ENCODE measurements around the gene POLE. TPM values are rescaled to one million over a fixed set of nuclear protein-coding genes. Genes with fewer than 3 reads are reported as not detected.

Gene POLE
- total RNA-seq, 4 donors from 2014 or later, result 25.8 to 66.0 (median 36.9) TPM

DNA sequence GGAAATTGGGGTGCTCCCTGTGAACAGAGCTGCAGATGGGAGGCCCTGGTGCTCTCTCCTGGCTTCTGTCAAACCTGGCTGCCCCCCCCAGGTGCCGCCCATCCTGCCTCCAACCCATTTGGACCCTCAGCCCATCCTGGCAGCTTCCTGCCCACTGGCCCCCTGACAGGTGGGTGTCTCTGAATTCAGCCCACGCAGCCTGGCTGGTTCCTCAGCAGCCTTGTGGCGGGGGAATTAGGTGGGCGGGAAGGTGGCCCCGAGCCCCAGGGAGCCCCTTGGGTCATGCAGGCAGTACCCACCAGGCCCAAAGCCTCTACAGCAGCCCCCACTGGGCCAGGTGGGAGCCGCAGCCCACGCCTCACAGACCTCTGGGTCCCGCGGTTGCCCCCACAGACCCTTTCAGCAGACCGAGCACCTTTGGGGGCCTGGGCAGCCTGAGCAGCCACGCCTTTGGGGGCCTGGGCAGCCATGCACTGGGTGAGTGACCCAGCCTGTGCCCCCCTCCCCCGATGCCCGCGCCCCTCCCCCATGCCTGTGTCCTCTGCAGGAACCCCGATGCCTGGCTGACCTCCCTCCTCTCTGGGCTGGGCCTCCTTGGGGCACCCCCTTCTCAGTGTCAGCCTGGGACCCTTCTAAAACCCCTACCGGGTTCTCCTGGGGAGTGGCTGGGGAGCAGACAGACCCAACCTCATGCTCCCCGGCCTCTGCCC is 105.6 kb downstream of the POLE start:
- DNase-seq (ENCODE audit: low spot score in 2 of 2), result no peak
- intact Hi-C loops (cut with DNase I; ENCODE audit: low total_unique reads), result no loop called here
- TF ChIP-seq POLR2A (IDR thresholded peaks at IDR 0.05), result no peak
- TF ChIP-seq, protein P1, sequence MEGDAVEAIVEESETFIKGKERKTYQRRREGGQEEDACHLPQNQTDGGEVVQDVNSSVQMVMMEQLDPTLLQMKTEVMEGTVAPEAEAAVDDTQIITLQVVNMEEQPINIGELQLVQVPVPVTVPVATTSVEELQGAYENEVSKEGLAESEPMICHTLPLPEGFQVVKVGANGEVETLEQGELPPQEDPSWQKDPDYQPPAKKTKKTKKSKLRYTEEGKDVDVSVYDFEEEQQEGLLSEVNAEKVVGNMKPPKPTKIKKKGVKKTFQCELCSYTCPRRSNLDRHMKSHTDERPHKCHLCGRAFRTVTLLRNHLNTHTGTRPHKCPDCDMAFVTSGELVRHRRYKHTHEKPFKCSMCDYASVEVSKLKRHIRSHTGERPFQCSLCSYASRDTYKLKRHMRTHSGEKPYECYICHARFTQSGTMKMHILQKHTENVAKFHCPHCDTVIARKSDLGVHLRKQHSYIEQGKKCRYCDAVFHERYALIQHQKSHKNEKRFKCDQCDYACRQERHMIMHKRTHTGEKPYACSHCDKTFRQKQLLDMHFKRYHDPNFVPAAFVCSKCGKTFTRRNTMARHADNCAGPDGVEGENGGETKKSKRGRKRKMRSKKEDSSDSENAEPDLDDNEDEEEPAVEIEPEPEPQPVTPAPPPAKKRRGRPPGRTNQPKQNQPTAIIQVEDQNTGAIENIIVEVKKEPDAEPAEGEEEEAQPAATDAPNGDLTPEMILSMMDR (IDR thresholded peaks at IDR 0.05), result no peak
- no peak overlapping the region for H3K4me3 ChIP-seq (ENCODE audit: low read depth, poor library complexity, severe bottlenecking)
- WGBS, 2 donors, result 86 to 87% methylated on average over 12 to 16 of the region's 17 CpGs

DNA sequence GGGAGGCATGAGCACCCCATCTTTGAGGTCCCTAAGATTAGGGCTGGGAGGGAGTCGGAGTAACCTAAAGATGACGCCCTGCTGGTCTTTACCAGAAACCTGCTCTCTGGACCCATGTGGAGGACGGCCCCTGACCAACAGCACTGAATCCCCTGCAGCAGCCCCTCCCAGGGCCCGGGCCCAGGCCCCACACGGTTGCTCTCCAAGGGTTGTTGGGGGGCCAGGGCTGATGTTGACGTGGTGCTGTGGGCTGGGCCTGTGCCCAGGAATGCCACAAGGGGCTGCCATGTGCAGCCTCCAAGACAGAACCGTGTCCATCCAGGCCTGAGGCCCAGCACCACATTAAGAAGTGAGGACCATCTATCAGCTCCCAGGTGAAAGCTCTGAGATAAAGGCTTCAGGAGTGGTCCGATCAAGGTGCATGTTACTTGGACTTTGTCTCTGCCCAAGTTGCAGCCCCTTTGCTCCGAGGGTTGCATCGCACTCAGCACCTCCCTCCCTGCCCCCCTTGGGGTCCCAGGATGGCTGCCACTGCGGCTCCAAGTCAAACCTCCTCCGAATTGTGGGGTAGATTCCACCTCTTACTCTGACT is 106.3 kb downstream of the POLE start:
- 93 to 98% methylated on average over 11 to 12 of the region's 12 CpGs for WGBS, 2 donors
- no peak overlapping the region for H3K4me3 ChIP-seq (ENCODE audit: low read depth, poor library complexity, severe bottlenecking)
- DNase-seq (ENCODE audit: low spot score in 2 of 2), result no peak
- intact Hi-C loops (cut with DNase I; ENCODE audit: low total_unique reads), result no loop called here
- TF ChIP-seq, protein P1 (IDR thresholded peaks at IDR 0.05), result no peak
- TF ChIP-seq POLR2A (IDR thresholded peaks at IDR 0.05), result no peak

DNA sequence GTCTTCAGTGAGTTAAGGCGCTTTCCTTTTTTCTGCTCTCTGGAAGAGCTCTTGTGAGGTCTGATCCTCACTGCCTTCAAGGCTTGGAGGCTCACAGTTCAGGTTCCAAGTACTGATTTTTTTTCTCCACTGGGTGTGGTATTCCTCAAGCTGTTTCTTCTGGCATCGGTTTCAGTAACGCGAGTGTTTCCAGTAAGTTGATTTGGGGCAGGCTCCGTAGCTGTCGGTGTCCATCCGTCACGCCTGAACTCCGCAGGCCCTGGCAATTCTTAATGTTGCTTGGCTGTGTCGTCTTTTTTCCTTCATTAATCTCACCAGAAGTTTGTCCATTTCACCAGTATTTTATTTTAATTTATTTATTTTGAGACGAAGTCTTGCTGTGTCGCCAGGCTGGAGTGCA is 107.4 kb downstream of the POLE start:
- intact Hi-C loops (cut with DNase I; ENCODE audit: low total_unique reads), result no loop called here
- no peak overlapping the region for H3K4me3 ChIP-seq (ENCODE audit: low read depth, poor library complexity, severe bottlenecking)
- no peak for DNase-seq (ENCODE audit: low spot score in 2 of 2)
- whole genome bisulfite sequencing, 2 donors, result 54 to 63% methylated on average over 12 of the region's 12 CpGs
- TF ChIP-seq, protein P1 (IDR thresholded peaks at IDR 0.05), result no peak
- no peak for TF ChIP-seq POLR2A (IDR thresholded peaks at IDR 0.05)

DNA sequence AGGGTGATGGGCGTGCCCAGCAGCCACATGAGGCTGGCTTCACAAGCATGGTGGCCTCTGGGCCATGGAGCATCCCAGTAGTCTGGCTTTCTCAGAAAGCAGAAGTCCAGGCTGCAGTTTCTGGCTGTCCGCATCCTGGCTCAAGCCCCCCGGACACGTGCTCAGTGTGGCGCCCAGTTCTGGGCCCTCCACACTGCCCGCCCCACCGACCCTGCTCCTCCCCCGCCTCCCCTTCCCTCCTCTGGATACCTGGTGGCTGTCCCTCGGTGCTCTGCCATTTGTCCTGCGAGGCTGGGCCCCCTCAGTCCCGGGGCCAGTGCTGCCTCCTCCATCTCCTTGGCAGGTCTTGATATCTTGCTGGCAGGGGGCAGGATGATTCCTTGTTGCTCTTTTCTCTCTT is 108.3 kb downstream of the POLE start:
- no peak overlapping the region for H3K4me3 ChIP-seq (ENCODE audit: low read depth, poor library complexity, severe bottlenecking)
- TF ChIP-seq, protein P1 (IDR thresholded peaks at IDR 0.05), result no peak
- TF ChIP-seq POLR2A (IDR thresholded peaks at IDR 0.05), result no peak
- intact Hi-C loops (cut with DNase I; ENCODE audit: low total_unique reads), result no loop called here
- DNase-seq (ENCODE audit: low spot score in 2 of 2), result no peak
- 77 to 79% methylated on average over 11 of the region's 11 CpGs for whole genome bisulfite sequencing, 2 donors

DNA sequence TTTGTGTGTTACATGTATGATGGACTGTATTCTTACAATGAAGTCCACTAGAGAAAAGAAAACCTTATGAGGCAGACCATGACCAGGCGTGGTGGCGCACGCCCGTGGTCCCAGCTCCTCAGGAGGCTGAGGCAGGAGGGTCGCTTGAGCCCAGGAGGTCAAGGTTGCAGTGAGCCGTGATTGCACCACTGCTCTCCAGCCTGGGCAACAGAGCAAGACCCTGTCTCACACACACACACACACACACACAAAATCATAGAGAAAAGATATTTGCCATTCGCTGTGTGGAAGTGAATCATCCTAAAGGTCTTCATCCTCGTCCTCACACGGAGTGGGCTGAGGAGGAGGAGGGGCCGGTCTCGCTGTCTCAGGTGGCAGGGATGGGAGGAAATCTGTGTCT is 109.0 kb downstream of the POLE start:
- 86% methylated on average over 10 to 11 of the region's 11 CpGs for WGBS, 2 donors

More for the DNA sequence above, 109.0 kb downstream of the POLE start:
- TF ChIP-seq, protein P1 (IDR thresholded peaks at IDR 0.05), result no peak
- no peak for TF ChIP-seq POLR2A (IDR thresholded peaks at IDR 0.05)
- intact Hi-C loops (cut with DNase I; ENCODE audit: low total_unique reads), result no loop called here
- H3K4me3 ChIP-seq (ENCODE audit: low read depth, poor library complexity, severe bottlenecking), result no peak overlapping the region
- no peak for DNase-seq (ENCODE audit: low spot score in 2 of 2)

All from lower leg skin (tissue), 4 donors.